Chondrocyte (in vitro differentiated cells): ENCODE results near the gene PARVB. TPM values are rescaled to one million over a fixed set of nuclear protein-coding genes. Genes with fewer than 3 reads are reported as not detected.
A peak's percentile ranks its signal among the peaks of the same experiment; 100 is the strongest.

ENCODE experiments used
- DNase-seq: peaks from one replicate; pipeline ENCODE4 v3.0.0; 2021; ENCODE audit warnings: mixed read lengths, low spot score
- H3K27ac Mint-ChIP-seq: one replicate; pipeline ENCODE4 v1.8.0; 2021; ENCODE audit warnings: mild to moderate bottlenecking, moderate library complexity, mixed read lengths; ENCODE audit not compliant: unreplicated experiment
- H3K27me3 Mint-ChIP-seq: 2 replicates; pipeline ENCODE4 v1.8.0; 2021; ENCODE audit warnings: low read depth, mixed read lengths
- H3K36me3 Mint-ChIP-seq: 2 replicates; pipeline ENCODE4 v1.8.0; 2021; ENCODE audit warnings: low read depth, mixed read lengths
- H3K4me1 Mint-ChIP-seq: 2 replicates; pipeline ENCODE4 v1.8.0; 2021; ENCODE audit warnings: low read depth, mild to moderate bottlenecking, mixed read lengths
- H3K4me3 Mint-ChIP-seq: one replicate; pipeline ENCODE4 v1.8.0; 2021; ENCODE audit warnings: mild to moderate bottlenecking, moderate library complexity, mixed read lengths; ENCODE audit not compliant: unreplicated experiment
- H3K9me3 Mint-ChIP-seq: 2 replicates; pipeline ENCODE4 v1.8.0; 2021; ENCODE audit warnings: low read depth, mixed read lengths
- total RNA-seq: library from RNA; stranded (reverse); gene quantifications from 3 replicates; pipeline ENCODE4 v1.2.1, GENCODE V29; 2021
- TF ChIP-seq, protein P1 (sequence below): fragments of 200-600 bp; sonication (generic); IDR thresholded peaks from 2 replicates; pipeline ENCODE4 v1.5.0; 2021; ENCODE audit warnings: antibody characterized with exemption, mild to moderate bottlenecking, moderate library complexity

PARVB gene
- total RNA-seq, 1 donor from 2014 or later: 33.6 TPM

DNA sequence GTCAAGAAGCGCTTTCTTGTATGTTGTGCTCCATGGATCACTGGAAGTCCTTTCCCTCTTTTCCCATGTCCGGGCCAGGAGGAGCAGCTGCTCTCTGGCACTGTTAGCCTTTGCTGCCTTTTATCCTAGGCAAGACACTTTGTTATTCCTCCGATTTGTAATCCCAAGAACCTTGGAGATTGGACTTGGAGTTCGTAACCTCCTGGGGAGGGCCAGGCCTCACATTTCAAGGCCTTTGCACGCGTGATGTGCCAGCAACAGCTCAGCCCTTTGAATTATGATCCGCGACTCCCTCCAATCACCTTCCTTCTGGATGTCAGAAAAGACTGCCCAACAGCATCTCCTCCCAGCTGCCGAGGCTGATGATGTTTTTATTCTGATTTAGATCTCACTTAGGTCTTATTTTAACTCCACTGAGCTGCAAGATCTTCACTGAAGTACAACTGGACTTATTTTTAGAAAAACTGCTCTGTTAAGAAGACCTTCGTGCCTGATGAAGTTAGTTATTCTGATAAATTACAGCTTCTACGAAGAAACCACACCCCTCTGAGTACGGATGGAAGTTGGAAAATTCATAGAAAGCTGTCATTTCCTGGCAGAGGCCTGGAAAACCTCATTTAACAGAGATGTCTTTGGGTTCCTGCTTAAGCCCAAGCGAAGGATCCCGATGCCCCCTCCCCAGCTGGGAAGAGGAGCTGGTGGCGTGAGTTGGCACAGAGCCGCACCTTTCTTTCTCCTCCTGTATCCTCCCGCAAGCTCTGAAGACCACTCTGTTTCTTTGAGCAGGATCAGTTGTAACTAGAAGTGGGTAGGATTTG, 62.4 kb downstream of the PARVB start:
- TF ChIP-seq, protein P1, sequence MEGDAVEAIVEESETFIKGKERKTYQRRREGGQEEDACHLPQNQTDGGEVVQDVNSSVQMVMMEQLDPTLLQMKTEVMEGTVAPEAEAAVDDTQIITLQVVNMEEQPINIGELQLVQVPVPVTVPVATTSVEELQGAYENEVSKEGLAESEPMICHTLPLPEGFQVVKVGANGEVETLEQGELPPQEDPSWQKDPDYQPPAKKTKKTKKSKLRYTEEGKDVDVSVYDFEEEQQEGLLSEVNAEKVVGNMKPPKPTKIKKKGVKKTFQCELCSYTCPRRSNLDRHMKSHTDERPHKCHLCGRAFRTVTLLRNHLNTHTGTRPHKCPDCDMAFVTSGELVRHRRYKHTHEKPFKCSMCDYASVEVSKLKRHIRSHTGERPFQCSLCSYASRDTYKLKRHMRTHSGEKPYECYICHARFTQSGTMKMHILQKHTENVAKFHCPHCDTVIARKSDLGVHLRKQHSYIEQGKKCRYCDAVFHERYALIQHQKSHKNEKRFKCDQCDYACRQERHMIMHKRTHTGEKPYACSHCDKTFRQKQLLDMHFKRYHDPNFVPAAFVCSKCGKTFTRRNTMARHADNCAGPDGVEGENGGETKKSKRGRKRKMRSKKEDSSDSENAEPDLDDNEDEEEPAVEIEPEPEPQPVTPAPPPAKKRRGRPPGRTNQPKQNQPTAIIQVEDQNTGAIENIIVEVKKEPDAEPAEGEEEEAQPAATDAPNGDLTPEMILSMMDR: no peak
- Mint-ChIP-seq H3K27me3 (no peaks in the 10 kb centered on the region), H3K9me3 (peaks cover 4% of the 10 kb centered on the region), H3K27ac (peak overlapping the region; percentile 76), H3K36me3 (peaks cover 4% of the 10 kb centered on the region), H3K4me1 (peaks cover 52% of the 10 kb centered on the region), H3K4me3 (peak overlapping the region; percentile 2)
- DNase-seq: no peak

DNA sequence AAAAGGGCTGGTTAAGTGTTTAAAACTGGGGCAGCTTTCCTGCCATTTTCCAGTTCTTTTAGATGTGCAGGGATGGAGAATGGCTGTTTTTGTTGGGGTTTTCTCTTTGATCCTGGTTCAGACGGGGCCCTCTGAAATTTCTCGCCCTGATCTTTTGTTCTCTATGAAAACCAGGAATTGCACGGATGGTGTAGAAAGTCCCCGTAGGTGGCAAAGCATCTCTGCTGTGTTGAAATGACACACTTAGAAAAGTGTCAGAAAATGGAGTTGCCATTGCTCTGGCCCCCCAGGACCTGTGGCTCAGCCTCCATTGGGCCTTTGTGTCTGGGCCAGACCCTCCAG, 63.0 kb downstream of the PARVB start:
- DNase-seq: no peak
- TF ChIP-seq, protein P1: no peak
- Mint-ChIP-seq H3K27me3 (no peaks in the 10 kb centered on the region), H3K4me3 (peak overlapping the region; percentile 34), H3K36me3 (peaks cover 4% of the 10 kb centered on the region), H3K4me1 (peaks cover 54% of the 10 kb centered on the region), H3K27ac (peak overlapping the region; percentile 76), H3K9me3 (peaks cover 4% of the 10 kb centered on the region)

DNA sequence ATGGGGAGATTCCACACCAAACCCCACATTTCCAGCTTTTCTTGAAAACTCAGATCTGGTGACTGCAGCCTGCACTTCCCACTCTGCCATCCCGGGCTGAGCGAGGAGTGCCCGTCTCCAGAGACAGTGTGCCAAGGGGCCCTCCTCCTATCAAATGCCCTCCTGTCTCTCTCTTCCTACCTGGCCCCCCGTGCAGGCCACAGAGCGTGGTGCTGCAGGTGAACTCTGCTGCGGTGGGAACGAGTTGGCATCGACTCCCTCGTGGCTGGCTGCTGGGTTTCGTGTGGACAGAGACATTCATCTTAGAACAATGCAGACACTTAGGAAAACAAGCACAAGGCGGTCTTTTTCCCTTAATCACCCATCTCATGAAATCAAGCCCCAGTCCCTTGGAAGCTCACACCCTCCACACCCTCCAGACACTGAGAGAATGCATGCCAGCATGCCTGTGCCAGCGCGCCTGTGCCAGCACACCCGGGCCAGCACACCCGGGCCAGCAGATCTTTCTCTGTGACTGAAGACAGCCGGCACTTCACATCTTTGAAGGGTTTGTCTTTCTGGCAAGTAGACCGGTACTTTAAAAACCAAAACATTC, 65.0 kb downstream of the PARVB start:
- DNase-seq: no peak
- Mint-ChIP-seq H3K36me3 (peaks cover 2% of the 10 kb centered on the region), H3K4me1 (peaks cover 54% of the 10 kb centered on the region), H3K27ac (peak overlapping the region; percentile 95), H3K27me3 (no peaks in the 10 kb centered on the region), H3K9me3 (peaks cover 4% of the 10 kb centered on the region), H3K4me3 (peak overlapping the region; percentile 48)
- TF ChIP-seq, protein P1: no peak

DNA sequence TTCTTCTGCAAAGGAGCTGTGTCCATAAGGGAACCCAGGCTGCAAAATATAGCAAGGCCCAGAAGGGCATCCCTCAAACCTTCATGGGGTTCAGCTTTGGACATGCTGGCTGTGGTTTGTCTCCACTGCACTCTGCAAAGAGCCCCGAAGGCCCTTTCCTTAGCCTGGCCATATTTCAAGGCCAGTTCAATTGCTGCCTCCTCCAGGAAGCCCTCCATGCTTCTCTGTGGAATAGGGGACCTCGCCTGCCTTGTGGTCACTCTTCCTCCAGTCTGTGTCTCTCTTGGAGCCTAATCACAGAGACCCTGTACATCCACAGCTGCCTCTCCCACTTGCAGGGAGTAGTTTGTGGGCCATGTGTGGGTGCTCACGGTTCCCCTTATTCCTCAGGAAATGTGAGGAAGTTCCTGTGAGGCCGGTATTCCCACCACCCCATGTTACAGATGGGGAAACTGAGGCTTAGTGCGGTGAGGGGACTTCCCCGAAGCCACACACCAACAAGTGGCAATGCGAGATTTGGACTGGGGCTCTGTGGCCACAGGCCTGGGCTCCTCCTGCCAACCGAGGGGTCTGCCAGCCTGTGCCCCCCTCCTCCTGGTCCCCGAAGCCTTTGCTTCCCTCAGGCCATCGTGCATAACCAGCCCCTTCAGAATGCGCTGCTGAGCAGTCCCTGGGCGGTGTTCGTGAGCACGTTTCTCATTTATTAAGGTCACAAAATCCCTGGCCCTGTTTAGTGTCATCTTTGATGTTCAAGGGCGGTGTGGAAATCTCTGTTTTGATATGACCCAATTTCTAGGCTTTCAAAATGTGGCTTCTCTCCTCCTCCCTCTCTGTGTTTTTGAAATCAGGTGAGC, 65.8 kb downstream of the PARVB start:
- H3K27me3 Mint-ChIP-seq: no peaks in the 10 kb centered on the region
- peaks cover 54% of the 10 kb centered on the region for H3K4me1 Mint-ChIP-seq
- H3K36me3 Mint-ChIP-seq: peaks cover 4% of the 10 kb centered on the region
- DNase-seq: peak; percentile 77
- H3K9me3 Mint-ChIP-seq: no peaks in the 10 kb centered on the region
- TF ChIP-seq, protein P1: no peak
- H3K27ac Mint-ChIP-seq: peak overlapping the region; percentile 89
- H3K4me3 Mint-ChIP-seq: no peak overlapping the region

DNA sequence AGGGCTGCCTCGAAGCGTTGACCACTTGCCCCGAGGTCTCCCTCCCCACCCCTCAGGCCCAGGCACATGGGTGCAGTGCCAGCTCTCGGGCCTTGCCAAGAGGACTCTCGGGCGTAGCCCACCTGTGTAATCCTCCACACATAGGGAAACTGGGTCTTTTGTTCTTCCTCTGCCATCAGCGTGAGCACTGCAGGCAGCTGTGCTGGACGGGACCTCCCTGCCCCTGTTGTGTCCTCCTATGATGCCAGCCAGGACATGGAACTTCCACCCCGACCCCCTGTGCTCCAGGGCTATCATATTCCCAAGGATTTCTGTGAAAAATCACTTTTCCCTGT, 66.4 kb downstream of the PARVB start:
- Mint-ChIP-seq H3K4me3 (peak overlapping the region; percentile 9), H3K27ac (peak overlapping the region; percentile 89), H3K4me1 (peaks cover 53% of the 10 kb centered on the region), H3K36me3 (peaks cover 4% of the 10 kb centered on the region), H3K27me3 (no peaks in the 10 kb centered on the region), H3K9me3 (no peaks in the 10 kb centered on the region)
- TF ChIP-seq, protein P1: no peak
- DNase-seq: peak; percentile 52
